SK-N-MC (cell line): ENCODE data around the gene GALNT6.
"Not testable (repeated sequence)": the region's sequence is repeated elsewhere in the genome, so short reads cannot be mapped to it uniquely, and the experiment has no call there.

ENCODE experiments used
- DNase-seq: peaks from one replicate; pipeline ENCODE4 v3.0.0-alpha.2; 2011; ENCODE audit warnings: low read depth, low spot score
- H3K27ac ChIP-seq: fragments of 200-600 bp; sonication (generic); 2 replicates; pipeline ENCODE4 v1.5.1; 2016; ENCODE audit warnings: mixed run types
- H3K36me3 ChIP-seq: fragments of 200-600 bp; sonication (generic); 2 replicates; pipeline ENCODE4 v1.6.1; 2017; ENCODE audit warnings: antibody characterized with exemption, low read length, mixed read lengths; ENCODE audit not compliant: insufficient read depth
- H3K4me3 ChIP-seq: fragments of 200-600 bp; sonication (generic); 2 replicates; pipeline ENCODE4 v1.5.1; 2016
- H3K9ac ChIP-seq: fragments of 200-600 bp; sonication (generic); 2 replicates; pipeline ENCODE4 v1.8.0; 2017; ENCODE audit warnings: mixed run types, mixed read lengths; ENCODE audit not compliant: insufficient read length
- H3K9me3 ChIP-seq: fragments of 200-600 bp; sonication (generic); 2 replicates; pipeline ENCODE4 v1.6.1; 2017; ENCODE audit warnings: low read depth, mild to moderate bottlenecking, antibody characterized with exemption, low read length, moderate library complexity, mixed read lengths
- EZH2 ChIP-seq: fragments of 200-600 bp; sonication (generic); IDR thresholded peaks from one replicate; pipeline ENCODE4 v1.6.1; 2017; ENCODE audit warnings: antibody characterized with exemption
- FOXP2 ChIP-seq: optimal IDR thresholded peaks from 2 replicates; pipeline ENCODE3; 2011; ENCODE audit warnings: mild to moderate bottlenecking, moderate library complexity; ENCODE audit not compliant: insufficient read depth; ENCODE audit errors: extremely low read length, control extremely low read depth
- POLR2AphosphoS5 ChIP-seq: IDR thresholded peaks from 2 replicates; pipeline ENCODE4 v1.6.1; 2012; ENCODE audit warnings: mild to moderate bottlenecking, low read depth, low read length, borderline replicate concordance

The GALNT6 gene

DNA sequence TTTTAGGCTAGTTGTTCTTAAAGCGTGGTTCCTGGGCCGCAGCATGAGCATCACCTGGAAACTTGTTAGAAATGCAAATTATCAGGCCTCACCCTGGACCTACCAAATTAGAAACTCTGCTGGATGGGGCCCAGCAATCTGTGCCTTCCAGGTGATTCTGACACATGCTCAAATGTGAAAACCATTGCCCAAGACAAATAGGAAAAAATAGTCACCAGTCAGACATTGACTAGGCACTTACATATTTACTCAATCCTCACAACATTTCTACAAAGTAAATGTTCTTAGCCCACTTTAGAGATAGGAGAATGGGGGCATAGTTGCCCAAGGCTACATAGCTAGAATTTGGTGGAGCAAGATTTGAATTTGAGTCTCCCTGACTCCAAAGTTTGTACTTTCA lies 48.0 kb downstream of the GALNT6 start:
- Histone ChIP-seq H3K27ac (no peak overlapping the region), H3K36me3 (no peaks in the 10 kb centered on the region), H3K4me3 (no peak overlapping the region), H3K9ac (no peak overlapping the region), H3K9me3 (no peaks in the 10 kb centered on the region)
- DNase-seq = no peak
- TF ChIP-seq EZH2 = no peak
- no peak for TF ChIP-seq POLR2AphosphoS5
- no peak for TF ChIP-seq FOXP2

- H3K9ac ChIP-seq = no peak overlapping the region
Observed at GRCh38 chr12:51342416-51342815, 48.8 kb downstream of the GALNT6 start.

DNA sequence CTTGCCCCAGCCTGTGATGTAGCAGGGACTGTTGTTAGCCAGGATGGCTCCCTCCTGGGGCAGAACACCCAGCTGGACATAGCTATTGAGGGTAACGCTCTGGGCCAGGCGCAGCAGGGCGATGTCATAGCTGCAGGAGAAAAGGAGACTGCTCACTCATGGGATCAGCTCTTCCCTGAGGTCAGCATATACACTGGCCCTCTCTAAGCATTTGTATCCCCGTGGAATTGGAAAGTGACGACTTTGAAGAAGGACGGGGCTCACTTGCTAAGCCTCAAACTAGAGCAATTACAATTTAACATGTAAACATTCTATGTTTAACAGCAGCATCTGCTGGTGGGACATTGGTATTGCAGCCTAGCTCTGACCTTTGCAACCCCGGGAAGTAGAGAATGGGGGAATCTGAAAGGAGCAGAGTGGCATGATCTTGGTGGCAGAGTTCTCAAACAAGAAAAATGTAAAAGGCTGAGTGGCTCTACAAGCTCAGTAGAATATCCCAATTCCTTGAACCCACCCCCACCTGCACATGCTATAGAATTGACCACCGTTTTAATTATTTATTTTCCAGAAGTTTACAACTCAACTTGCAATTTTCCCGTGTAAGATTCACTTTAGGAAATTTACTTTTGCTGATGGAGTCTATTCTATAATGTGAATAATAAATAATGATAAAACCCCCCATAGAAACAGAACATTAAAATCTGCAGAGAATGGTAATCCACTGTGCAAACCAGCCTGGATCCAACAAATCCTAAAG lies 49.8 kb downstream of the GALNT6 start:
- Histone ChIP-seq H3K36me3 (no peaks in the 10 kb centered on the region), H3K4me3 (peak overlapping the region; percentile 67), H3K27ac (no peak overlapping the region), H3K9me3 (no peaks in the 10 kb centered on the region), H3K9ac (peak overlapping the region; percentile 51)
- TF ChIP-seq EZH2 = no peak
- no peak for TF ChIP-seq FOXP2
- TF ChIP-seq POLR2AphosphoS5 = no peak
- peak; percentile 50 for DNase-seq

More at GRCh38 chr12:51342416-51342815, 48.8 kb downstream of the GALNT6 start:
- no peak overlapping the region for H3K4me3 ChIP-seq
- no peak for DNase-seq
- H3K27ac ChIP-seq = no peak overlapping the region
- H3K9me3 ChIP-seq = no peaks in the 10 kb centered on the region
- TF ChIP-seq POLR2AphosphoS5 = no peak
- TF ChIP-seq EZH2 = no peak
- TF ChIP-seq FOXP2 = no peak
- no peaks in the 10 kb centered on the region for H3K36me3 ChIP-seq

DNA sequence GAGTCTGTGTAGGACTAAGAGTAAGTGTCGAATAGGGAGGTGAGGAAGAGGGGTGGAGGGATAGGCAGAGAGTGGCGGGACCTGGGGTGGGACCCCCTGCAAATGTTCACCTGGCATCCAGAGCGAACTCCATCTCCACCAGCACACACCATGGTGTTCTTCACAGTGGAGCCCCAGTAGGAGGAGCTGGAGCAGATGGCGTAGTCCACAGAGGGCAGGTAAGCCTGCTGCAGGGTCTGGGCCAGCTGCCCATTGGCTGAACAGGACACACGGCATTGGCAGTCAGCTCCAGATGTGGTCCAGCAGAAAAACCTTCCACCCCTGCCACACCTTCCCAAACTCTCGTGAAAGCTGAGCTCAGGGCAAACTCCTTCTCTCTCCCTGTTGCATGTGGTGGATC lies 51.5 kb downstream of the GALNT6 start:
- no peak for DNase-seq
- H3K9ac ChIP-seq = no peak overlapping the region
- no peaks in the 10 kb centered on the region for H3K9me3 ChIP-seq
- TF ChIP-seq EZH2 (no peak), FOXP2 (no peak), POLR2AphosphoS5 (no peak)
- no peak overlapping the region for H3K27ac ChIP-seq
- H3K4me3 ChIP-seq = no peak overlapping the region
- no peaks in the 10 kb centered on the region for H3K36me3 ChIP-seq

GRCh38 chr12:51337336-51337735 lies 53.9 kb downstream of the GALNT6 start:
- H3K9me3 ChIP-seq, H3K27ac ChIP-seq, DNase-seq, H3K4me3 ChIP-seq, H3K36me3 ChIP-seq, H3K9ac ChIP-seq: not testable (repeated sequence)

- Histone ChIP-seq H3K9me3 (no peaks in the 10 kb centered on the region), H3K27ac (no peak overlapping the region), H3K9ac (no peak overlapping the region), H3K4me3 (no peak overlapping the region), H3K36me3 (no peaks in the 10 kb centered on the region)
- TF ChIP-seq EZH2 = no peak
- TF ChIP-seq POLR2AphosphoS5 = no peak
- no peak for TF ChIP-seq FOXP2
- DNase-seq = no peak
Observed at GRCh38 chr12:51335931-51336330, 55.3 kb downstream of the GALNT6 start.

- Histone ChIP-seq H3K9ac (no peak overlapping the region), H3K9me3 (no peaks in the 10 kb centered on the region)
- no peak for TF ChIP-seq POLR2AphosphoS5
- TF ChIP-seq EZH2 = no peak
- TF ChIP-seq FOXP2 = no peak
Observed at GRCh38 chr12:51334764-51335163, 56.4 kb downstream of the GALNT6 start.

DNA sequence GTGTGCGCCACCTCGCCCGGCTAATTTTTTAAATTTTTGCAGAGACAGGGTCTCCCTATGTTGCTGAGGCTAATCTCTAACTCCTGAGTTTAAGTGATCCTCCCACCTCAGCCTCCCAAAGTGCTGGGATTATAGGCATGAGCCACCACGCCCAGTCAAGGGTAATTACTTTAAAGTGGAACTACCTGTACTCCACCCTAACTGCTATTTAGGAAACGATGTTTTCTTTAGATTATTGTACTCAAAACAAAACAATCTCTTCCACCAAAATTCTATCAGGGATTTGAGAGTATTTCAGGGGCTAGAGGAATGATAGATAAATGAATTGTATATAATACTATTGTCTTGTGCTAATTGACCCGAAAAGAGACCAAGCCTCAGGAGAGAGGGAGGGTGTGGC lies 57.7 kb downstream of the GALNT6 start:
- TF ChIP-seq FOXP2 = no peak
- TF ChIP-seq POLR2AphosphoS5 = no peak
- TF ChIP-seq EZH2 = no peak
- no peaks in the 10 kb centered on the region for H3K9me3 ChIP-seq
- H3K27ac ChIP-seq = no peak overlapping the region
- no peak overlapping the region for H3K4me3 ChIP-seq
- H3K36me3 ChIP-seq = no peaks in the 10 kb centered on the region
- no peak for DNase-seq
- H3K9ac ChIP-seq = no peak overlapping the region

More at GRCh38 chr12:51334764-51335163, 56.4 kb downstream of the GALNT6 start:
- Histone ChIP-seq H3K4me3 (no peak overlapping the region), H3K27ac (no peak overlapping the region), H3K36me3 (no peaks in the 10 kb centered on the region)
- DNase-seq = no peak

DNA sequence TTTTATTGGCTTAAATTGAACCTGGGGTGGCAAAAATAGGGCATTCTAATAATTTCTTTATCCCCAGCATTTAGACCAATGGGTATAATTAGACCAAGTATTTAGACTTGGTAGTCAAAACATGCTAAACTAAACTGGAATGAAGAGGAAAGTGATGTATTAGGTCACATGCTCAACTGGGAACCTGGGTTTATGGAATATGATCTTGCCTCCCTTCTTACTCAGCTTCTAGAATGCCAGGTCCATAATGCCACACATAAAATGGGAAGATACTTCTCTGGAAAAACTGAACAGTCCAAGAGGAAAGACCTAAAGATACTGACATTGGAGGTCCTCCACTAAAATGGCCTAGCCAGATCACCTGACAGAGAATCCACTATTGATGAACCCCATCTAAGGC lies 61.0 kb downstream of the GALNT6 start:
- DNase-seq = no peak
- H3K27ac ChIP-seq = no peak overlapping the region
- no peak overlapping the region for H3K4me3 ChIP-seq
- no peaks in the 10 kb centered on the region for H3K9me3 ChIP-seq
- TF ChIP-seq POLR2AphosphoS5 (no peak), EZH2 (no peak), FOXP2 (no peak)
- H3K9ac ChIP-seq = no peak overlapping the region
- H3K36me3 ChIP-seq = no peaks in the 10 kb centered on the region
